Mucosa of rectum (tissue), 2 donors: Measurements from ENCODE around the gene S100A5.
"Not testable (repeated sequence)": the region's sequence is repeated elsewhere in the genome, so short reads cannot be mapped to it uniquely, and the experiment has no call there.

ENCODE experiments used
- H3K27ac ChIP-seq, 2 donors: one replicate each; pipeline ENCODE4 v1.7.0; 2013; ENCODE audit warnings: inconsistent platforms in 2 of 2, low read depth in 2 of 2, low read length in 2 of 2
- H3K27me3 ChIP-seq, 2 donors: one replicate each; pipeline ENCODE4 v1.7.0; 2013; ENCODE audit warnings: low read length in 2 of 2; ENCODE audit not compliant: control insufficient read depth in 2 of 2, insufficient read depth in 2 of 2
- H3K36me3 ChIP-seq, 2 donors: one replicate each; pipeline ENCODE4 v1.7.0; 2013; ENCODE audit warnings: low read length in 2 of 2; ENCODE audit not compliant: control insufficient read depth in 2 of 2, insufficient read depth in 2 of 2
- H3K4me1 ChIP-seq, 2 donors: one replicate each; pipeline ENCODE4 v1.7.0; 2013; ENCODE audit warnings: low read length in 2 of 2, mild to moderate bottlenecking in 1 of 2; ENCODE audit not compliant: control insufficient read depth in 2 of 2, insufficient read depth in 2 of 2
- H3K4me3 ChIP-seq, 2 donors: one replicate each; pipeline ENCODE4 v1.7.0; 2013; ENCODE audit warnings: low read length in 2 of 2
- H3K9ac ChIP-seq, 2 donors: one replicate each; pipeline ENCODE4 v1.7.0; 2013; ENCODE audit warnings: low read length in 2 of 2, low read depth in 1 of 2, mild to moderate bottlenecking in 1 of 2
- H3K9me3 ChIP-seq, 2 donors: one replicate each; pipeline ENCODE4 v1.7.0; 2013; ENCODE audit warnings: low read length in 2 of 2; ENCODE audit not compliant: control insufficient read depth in 2 of 2
- donor health status: healthy.
- donor health status: Normal muscosa, but diverticular disease.

Gene S100A5

DNA sequence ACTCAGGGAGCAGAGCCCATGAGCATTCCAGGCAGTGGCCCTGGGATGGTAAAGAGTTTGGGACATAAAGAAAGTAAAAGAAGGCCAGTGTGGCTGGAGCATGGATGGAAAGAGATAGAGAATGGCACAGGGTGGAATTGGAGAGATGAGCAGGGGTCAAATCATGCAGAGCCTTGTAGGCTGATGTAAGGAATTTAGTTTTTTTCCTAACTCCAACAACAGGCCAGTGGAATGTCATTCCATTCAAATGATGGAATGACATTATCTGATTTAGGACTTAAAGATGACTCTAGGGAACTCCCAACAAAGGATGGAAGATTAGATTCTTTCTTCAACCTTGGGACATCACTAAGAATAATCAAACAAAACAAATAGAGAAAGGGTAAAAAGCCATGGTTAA is 37.8 kb upstream of the S100A5 start:
- Histone ChIP-seq H3K9ac (no peak overlapping the region), H3K27me3 (no peaks in the 10 kb centered on the region), H3K27ac (no peak overlapping the region), H3K36me3 (no peaks in the 10 kb centered on the region), H3K9me3 (no peaks in the 10 kb centered on the region), H3K4me3 (no peak overlapping the region), H3K4me1 (peaks cover 3 to 8% of the 10 kb centered on the region in 2 donors)

DNA sequence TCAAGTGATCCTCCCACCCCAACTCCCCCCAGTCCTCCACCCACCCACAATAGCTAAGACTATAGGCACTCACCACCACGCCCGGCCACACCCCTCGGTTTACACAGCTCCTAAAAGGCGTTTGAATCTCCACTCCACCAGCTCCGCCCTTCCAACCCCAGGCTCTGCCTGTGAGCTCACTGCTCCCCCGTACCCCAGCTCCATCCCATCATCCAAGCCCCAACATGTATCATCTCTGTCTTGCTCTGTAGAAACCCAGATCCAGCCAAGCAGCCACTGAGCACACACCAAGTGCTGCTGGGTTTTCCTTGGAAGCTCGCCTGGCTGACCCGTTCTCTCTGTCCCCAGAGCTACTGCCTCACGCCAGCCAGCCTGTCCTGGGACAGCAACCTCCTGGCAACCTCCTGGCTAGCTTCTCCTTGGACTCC is 36.9 kb upstream of the S100A5 start:
- H3K27ac ChIP-seq, result no peak overlapping the region
- no peaks in the 10 kb centered on the region for H3K36me3 ChIP-seq
- no peak overlapping the region for H3K9ac ChIP-seq
- no peaks in the 10 kb centered on the region for H3K9me3 ChIP-seq
- no peak overlapping the region for H3K4me3 ChIP-seq
- no peaks in the 10 kb centered on the region for H3K27me3 ChIP-seq
- H3K4me1 ChIP-seq, result peaks cover 3 to 9% of the 10 kb centered on the region in 2 donors

DNA sequence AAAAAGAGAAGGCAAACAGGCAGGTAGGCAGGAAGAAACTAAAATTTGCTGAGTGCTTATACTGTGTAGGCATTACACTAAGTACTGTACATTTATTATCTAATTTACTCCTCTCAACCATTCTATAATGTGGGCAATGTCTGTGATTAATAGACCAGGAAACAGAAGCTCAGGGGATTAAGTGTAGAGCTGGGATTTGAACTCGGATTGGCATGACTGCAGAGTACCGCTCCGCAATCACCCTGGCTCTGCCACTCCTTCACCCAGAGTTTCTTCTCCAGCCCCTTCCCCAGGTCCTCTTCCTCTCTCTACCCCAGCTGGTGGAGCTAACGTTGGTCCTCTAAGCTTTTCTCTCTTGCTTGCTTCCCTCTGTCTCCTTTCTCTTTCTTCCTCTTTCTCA is 36.4 kb upstream of the S100A5 start:
- H3K4me1 ChIP-seq, result peaks cover 3 to 11% of the 10 kb centered on the region in 2 donors
- no peaks in the 10 kb centered on the region for H3K9me3 ChIP-seq
- H3K4me3 ChIP-seq, result no peak overlapping the region
- H3K27me3 ChIP-seq, result no peaks in the 10 kb centered on the region
- H3K9ac ChIP-seq, result no peak overlapping the region
- H3K36me3 ChIP-seq, result no peaks in the 10 kb centered on the region
- no peak overlapping the region for H3K27ac ChIP-seq

DNA sequence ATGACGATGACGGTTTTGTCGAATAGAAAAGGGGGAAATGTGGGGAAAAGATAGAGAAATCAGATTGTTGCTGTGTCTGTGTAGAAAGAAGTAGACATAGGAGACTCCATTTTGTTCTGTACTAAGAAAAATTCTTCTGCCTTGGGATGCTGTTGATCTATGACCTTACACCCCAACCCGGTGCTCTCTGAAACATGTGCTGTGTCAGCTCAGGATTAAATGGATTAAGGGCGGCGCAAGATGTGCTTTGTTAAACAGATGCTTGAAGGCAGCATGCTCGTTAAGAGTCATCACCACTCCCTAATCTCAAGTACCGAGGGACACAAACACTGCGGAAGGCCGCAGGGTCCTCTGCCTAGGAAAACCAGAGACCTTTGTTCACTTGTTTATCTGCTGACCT is 34.8 kb upstream of the S100A5 start:
- H3K27me3 ChIP-seq, H3K36me3 ChIP-seq, H3K4me3 ChIP-seq, H3K9me3 ChIP-seq, H3K27ac ChIP-seq, H3K9ac ChIP-seq: not testable (repeated sequence)
- peaks cover 3 to 14% of the 10 kb centered on the region in 2 donors for H3K4me1 ChIP-seq

DNA sequence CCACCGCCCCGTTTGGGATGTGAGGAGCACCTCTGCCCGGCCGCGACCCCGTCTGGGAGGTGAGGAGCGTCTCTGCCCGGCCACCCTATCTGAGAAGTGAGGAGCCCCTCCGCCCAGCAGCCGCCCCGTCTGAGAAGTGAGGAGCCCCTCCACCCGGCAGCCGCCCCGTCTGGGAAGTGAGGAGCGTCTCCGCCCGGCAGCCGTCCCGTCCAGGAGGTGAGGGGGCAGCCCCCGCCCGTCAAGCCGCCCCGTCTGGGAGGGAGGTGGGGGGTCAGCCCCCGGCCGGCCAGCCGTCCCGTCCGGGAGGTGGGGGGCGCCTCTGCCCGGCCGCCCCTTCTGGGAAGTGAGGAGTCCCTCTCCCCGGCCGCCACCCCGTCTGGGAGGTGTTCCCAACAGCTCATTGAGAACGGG is 34.4 kb upstream of the S100A5 start:
- not testable (repeated sequence) for H3K36me3 ChIP-seq

DNA sequence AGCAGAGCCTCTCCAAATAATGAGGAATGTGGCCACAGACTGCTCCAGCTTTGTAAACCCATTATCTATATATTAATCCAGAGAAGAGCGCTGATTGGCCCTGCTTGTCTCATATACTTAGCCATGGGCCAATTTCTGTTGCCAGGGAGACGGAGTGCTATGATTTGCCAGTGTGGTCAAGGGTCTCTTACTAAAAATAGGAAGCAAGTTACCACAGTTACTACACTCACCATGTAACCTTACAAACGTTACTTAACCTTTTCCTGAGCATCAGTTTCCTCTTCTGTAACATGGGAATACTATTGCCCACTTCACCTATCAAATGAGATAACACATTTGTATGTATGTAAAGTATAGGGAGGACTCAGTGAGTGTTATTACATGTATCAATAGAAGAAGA is 32.6 kb upstream of the S100A5 start:
- Histone ChIP-seq H3K4me1 (peaks cover 7 to 21% of the 10 kb centered on the region in 2 donors), H3K9ac (no peak overlapping the region), H3K36me3 (no peaks in the 10 kb centered on the region), H3K27me3 (no peaks in the 10 kb centered on the region), H3K27ac (peak overlapping the region in 1 of 2 donors; percentile 10), H3K4me3 (no peak overlapping the region), H3K9me3 (no peaks in the 10 kb centered on the region)

More for the DNA sequence above, 34.4 kb upstream of the S100A5 start:
- not testable (repeated sequence) for H3K9ac ChIP-seq, H3K9me3 ChIP-seq, H3K4me3 ChIP-seq, H3K27ac ChIP-seq, H3K27me3 ChIP-seq
- peaks cover 3 to 14% of the 10 kb centered on the region in 2 donors for H3K4me1 ChIP-seq

DNA sequence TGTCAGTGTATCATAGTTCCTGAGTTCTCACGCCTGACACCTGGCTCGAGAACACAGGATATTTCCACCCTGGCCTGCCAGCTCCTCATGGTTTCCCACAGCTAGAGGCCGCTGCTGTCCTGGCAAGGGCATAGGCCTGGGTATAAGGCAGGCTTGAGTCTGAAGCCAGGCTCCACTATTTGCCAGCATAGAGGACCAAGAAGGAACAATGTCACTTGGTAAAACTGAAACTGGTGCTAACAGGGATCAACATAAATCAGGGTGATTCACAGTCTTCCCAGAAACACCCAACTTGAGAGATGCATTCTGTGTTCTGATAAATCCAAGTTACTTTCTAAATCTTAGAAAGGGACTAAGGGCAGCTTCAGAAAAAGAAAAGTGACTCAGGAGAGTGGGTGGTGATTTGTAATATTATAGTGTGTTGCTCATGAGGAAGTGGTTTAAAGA is 31.9 kb upstream of the S100A5 start:
- Histone ChIP-seq H3K27ac (peak overlapping the region in 1 of 2 donors; percentile 54), H3K4me3 (no peak overlapping the region), H3K27me3 (no peaks in the 10 kb centered on the region), H3K9ac (peak overlapping the region in 1 of 2 donors; percentile 44), H3K36me3 (no peaks in the 10 kb centered on the region), H3K4me1 (peaks cover 12 to 25% of the 10 kb centered on the region in 2 donors), H3K9me3 (no peaks in the 10 kb centered on the region)

- Histone ChIP-seq H3K27ac (no peak overlapping the region), H3K36me3 (no peaks in the 10 kb centered on the region), H3K9me3 (no peaks in the 10 kb centered on the region), H3K4me1 (peaks cover 19 to 29% of the 10 kb centered on the region in 2 donors), H3K27me3 (no peaks in the 10 kb centered on the region), H3K4me3 (no peak overlapping the region), H3K9ac (no peak overlapping the region)
Measured at GRCh38 chr1:153571706-153572105, 31.0 kb upstream of the S100A5 start.

DNA sequence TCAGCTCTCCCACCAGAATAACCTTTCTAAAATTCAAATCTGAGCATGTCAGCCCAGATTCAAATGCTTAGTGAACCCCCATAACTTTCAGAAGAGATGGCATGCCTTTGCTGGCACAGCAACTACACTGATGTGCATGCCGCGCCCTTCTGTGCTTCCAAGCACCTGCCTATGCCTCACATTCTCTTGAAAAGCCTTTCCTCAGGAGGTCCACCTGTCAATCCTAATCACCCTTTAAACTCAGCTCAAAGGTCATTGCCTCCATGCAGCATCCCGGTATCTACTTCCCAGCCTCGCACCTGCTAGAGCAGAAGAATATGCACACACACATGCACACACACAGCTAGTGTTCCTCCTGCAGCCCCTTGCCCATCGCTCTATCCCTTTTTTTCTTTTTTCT is 30.1 kb upstream of the S100A5 start:
- peaks cover 27 to 37% of the 10 kb centered on the region in 2 donors for H3K4me1 ChIP-seq
- no peaks in the 10 kb centered on the region for H3K27me3 ChIP-seq
- no peaks in the 10 kb centered on the region for H3K36me3 ChIP-seq
- H3K9me3 ChIP-seq, result no peaks in the 10 kb centered on the region
- no peak overlapping the region for H3K27ac ChIP-seq
- H3K4me3 ChIP-seq, result no peak overlapping the region
- no peak overlapping the region for H3K9ac ChIP-seq

- Histone ChIP-seq H3K9me3 (no peaks in the 10 kb centered on the region), H3K27ac (no peak overlapping the region), H3K27me3 (no peaks in the 10 kb centered on the region)
Measured at GRCh38 chr1:153569465-153569864, 28.7 kb upstream of the S100A5 start.

More at GRCh38 chr1:153569465-153569864, 28.7 kb upstream of the S100A5 start:
- Histone ChIP-seq H3K4me3 (no peak overlapping the region), H3K36me3 (no peaks in the 10 kb centered on the region), H3K4me1 (peaks cover 34 to 44% of the 10 kb centered on the region in 2 donors), H3K9ac (no peak overlapping the region)
